ENCODE measurements around the gene FGGY.

FGGY gene

DNA sequence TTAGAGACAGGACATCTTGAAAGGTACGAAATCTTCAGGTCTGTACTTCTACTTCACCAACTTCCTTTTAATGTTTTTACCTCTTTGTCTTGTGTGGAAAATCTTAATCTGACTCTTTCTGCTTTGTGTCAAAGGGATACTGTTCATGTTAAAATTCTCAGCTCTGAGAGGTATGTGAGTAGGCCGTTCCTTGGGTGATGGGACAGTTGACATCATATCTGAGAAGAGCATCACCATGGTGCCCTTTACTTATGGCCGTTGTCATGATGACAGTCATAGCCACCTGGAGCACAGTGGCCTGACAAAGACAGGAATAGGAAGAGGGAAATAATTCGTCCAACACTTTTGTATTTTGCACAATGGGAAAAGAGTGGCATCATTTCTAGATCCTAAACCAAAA lies 145.6 kb downstream of the FGGY start:
- H3K36me3 ChIP-seq (ENCODE audit: control insufficient read depth, insufficient read depth, low read length), result no peaks in the 10 kb centered on the region
- H3K4me3 ChIP-seq (replicated peaks; ENCODE audit: low read depth, low read length), result no peak overlapping the region
- DNase-seq (ENCODE audit: extremely low read depth, insufficient read length), result no peak
- TF ChIP-seq, protein P1, sequence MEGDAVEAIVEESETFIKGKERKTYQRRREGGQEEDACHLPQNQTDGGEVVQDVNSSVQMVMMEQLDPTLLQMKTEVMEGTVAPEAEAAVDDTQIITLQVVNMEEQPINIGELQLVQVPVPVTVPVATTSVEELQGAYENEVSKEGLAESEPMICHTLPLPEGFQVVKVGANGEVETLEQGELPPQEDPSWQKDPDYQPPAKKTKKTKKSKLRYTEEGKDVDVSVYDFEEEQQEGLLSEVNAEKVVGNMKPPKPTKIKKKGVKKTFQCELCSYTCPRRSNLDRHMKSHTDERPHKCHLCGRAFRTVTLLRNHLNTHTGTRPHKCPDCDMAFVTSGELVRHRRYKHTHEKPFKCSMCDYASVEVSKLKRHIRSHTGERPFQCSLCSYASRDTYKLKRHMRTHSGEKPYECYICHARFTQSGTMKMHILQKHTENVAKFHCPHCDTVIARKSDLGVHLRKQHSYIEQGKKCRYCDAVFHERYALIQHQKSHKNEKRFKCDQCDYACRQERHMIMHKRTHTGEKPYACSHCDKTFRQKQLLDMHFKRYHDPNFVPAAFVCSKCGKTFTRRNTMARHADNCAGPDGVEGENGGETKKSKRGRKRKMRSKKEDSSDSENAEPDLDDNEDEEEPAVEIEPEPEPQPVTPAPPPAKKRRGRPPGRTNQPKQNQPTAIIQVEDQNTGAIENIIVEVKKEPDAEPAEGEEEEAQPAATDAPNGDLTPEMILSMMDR (IDR thresholded peaks at IDR 0.05; ENCODE audit: insufficient read depth, low read length, poor library complexity, severe bottlenecking), result no peak
- no peaks in the 10 kb centered on the region for H3K27me3 ChIP-seq (replicated peaks; ENCODE audit: control insufficient read depth, insufficient read depth, low read length)

GRCh38 chr1:59443310-59443709 lies 146.4 kb downstream of the FGGY start:
- no peaks in the 10 kb centered on the region for H3K36me3 ChIP-seq (ENCODE audit: control insufficient read depth, insufficient read depth, low read length)
- H3K27me3 ChIP-seq (replicated peaks; ENCODE audit: control insufficient read depth, insufficient read depth, low read length), result no peaks in the 10 kb centered on the region
- TF ChIP-seq, protein P1 (IDR thresholded peaks at IDR 0.05; ENCODE audit: insufficient read depth, low read length, poor library complexity, severe bottlenecking), result no peak
- DNase-seq (ENCODE audit: extremely low read depth, insufficient read length), result no peak
- H3K4me3 ChIP-seq (replicated peaks; ENCODE audit: low read depth, low read length), result no peak overlapping the region

GRCh38 chr1:59444520-59444919 lies 147.6 kb downstream of the FGGY start:
- TF ChIP-seq, protein P1 (IDR thresholded peaks at IDR 0.05; ENCODE audit: insufficient read depth, low read length, poor library complexity, severe bottlenecking), result no peak
- no peaks in the 10 kb centered on the region for H3K36me3 ChIP-seq (ENCODE audit: control insufficient read depth, insufficient read depth, low read length)

GRCh38 chr1:59445040-59445439 lies 148.1 kb downstream of the FGGY start:
- DNase-seq (ENCODE audit: extremely low read depth, insufficient read length), result no peak
- Histone ChIP-seq H3K36me3 (ENCODE audit: control insufficient read depth, insufficient read depth, low read length) (no peaks in the 10 kb centered on the region), H3K27me3 (replicated peaks; ENCODE audit: control insufficient read depth, insufficient read depth, low read length) (no peaks in the 10 kb centered on the region), H3K4me3 (replicated peaks; ENCODE audit: low read depth, low read length) (no peak overlapping the region)
- TF ChIP-seq, protein P1 (IDR thresholded peaks at IDR 0.05; ENCODE audit: insufficient read depth, low read length, poor library complexity, severe bottlenecking), result no peak

More at GRCh38 chr1:59444520-59444919, 147.6 kb downstream of the FGGY start:
- H3K27me3 ChIP-seq (replicated peaks; ENCODE audit: control insufficient read depth, insufficient read depth, low read length), result no peaks in the 10 kb centered on the region
- no peak for DNase-seq (ENCODE audit: extremely low read depth, insufficient read length)
- no peak overlapping the region for H3K4me3 ChIP-seq (replicated peaks; ENCODE audit: low read depth, low read length)

GRCh38 chr1:59446257-59446901 lies 149.5 kb downstream of the FGGY start:
- TF ChIP-seq, protein P1 (IDR thresholded peaks at IDR 0.05; ENCODE audit: insufficient read depth, low read length, poor library complexity, severe bottlenecking), result no peak
- Histone ChIP-seq H3K4me3 (replicated peaks; ENCODE audit: low read depth, low read length) (no peak overlapping the region), H3K36me3 (ENCODE audit: control insufficient read depth, insufficient read depth, low read length) (no peaks in the 10 kb centered on the region), H3K27me3 (replicated peaks; ENCODE audit: control insufficient read depth, insufficient read depth, low read length) (no peaks in the 10 kb centered on the region)
- no peak for DNase-seq (ENCODE audit: extremely low read depth, insufficient read length)

DNA sequence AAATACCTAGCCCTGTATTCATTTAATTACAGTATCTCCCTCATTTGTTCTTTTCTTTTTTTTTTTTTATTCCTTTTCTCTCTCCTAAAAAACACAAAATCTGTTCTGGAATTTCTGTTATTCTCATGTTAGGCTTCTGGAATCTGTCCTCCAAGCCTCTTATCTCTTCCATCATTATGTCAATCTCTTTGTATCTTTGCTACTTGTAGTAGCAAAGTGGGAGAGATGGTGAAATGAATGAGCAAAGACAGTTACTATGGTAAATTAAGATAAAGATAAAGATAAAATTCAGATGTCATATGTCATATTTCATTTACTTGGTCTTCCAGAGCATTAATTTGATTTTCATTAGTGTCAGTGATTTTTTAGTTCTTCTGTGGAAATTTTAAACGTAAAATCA lies 155.1 kb downstream of the FGGY start:
- Histone ChIP-seq H3K27me3 (replicated peaks; ENCODE audit: control insufficient read depth, insufficient read depth, low read length) (no peaks in the 10 kb centered on the region), H3K36me3 (ENCODE audit: control insufficient read depth, insufficient read depth, low read length) (no peaks in the 10 kb centered on the region), H3K4me3 (replicated peaks; ENCODE audit: low read depth, low read length) (no peak overlapping the region)
- TF ChIP-seq, protein P1 (IDR thresholded peaks at IDR 0.05; ENCODE audit: insufficient read depth, low read length, poor library complexity, severe bottlenecking), result no peak
- no peak for DNase-seq (ENCODE audit: extremely low read depth, insufficient read length)

Data from GM06990 (cell line).